Measurements from ENCODE around the gene ZBTB7C. TPM values are rescaled to one million over a fixed set of nuclear protein-coding genes. Genes with fewer than 3 reads are reported as not detected.

The ZBTB7C gene
- polyA plus RNA-seq, 1 of the 3 experiments (the other 2 are of a cell fraction), result 0.05 TPM

DNA sequence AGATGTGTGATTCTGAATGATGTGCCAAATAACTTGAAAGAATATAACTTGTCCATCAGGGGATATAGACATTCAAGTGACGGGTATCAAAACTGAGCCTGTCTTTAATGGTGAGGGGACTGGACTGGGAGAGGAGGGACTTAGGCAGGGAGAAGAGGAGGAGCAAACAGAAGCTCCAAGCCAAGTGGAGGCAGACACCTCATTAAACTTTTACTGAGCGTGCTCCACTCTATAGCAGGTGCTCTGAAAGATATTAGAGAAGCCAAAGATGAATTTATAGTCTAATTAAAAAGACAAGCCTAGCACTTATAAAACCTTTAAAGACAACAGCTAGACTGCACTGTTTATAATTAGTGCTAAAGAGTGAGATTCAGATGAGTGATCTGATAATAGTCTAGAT, 431.0 kb downstream of the ZBTB7C start (continued):
- TF ChIP-seq, protein P1, sequence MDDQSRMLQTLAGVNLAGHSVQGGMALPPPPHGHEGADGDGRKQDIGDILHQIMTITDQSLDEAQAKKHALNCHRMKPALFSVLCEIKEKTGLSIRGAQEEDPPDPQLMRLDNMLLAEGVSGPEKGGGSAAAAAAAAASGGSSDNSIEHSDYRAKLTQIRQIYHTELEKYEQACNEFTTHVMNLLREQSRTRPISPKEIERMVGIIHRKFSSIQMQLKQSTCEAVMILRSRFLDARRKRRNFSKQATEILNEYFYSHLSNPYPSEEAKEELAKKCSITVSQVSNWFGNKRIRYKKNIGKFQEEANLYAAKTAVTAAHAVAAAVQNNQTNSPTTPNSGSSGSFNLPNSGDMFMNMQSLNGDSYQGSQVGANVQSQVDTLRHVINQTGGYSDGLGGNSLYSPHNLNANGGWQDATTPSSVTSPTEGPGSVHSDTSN (IDR thresholded peaks at IDR 0.05), result no peak
- TF ChIP-seq CHD2 (IDR thresholded peaks at IDR 0.05; ENCODE audit: low read length, partially characterized antibody) (no peak), FOXM1 (IDR thresholded peaks at IDR 0.05; ENCODE audit: low read depth) (no peak), MEF2A (IDR thresholded peaks at IDR 0.05; ENCODE audit: borderline replicate concordance, low read depth) (no peak)

Small RNA genes lying within 50 kb of the gene (small RNA-seq; reads per million reads assigned to genes)
- 0 to 4.7 (median 0) reads per million in 7 experiments for gene RNU6-708P

Other genes starting within 250 kb of the ZBTB7C start
- gene CTIF, start 129.6 kb upstream of the ZBTB7C start, polyA plus RNA-seq (2012; rRNA removed), result 47.2 and 47.8 TPM in 2 replicates

Measured in SK-N-SH (cell line).